K562 (cell line): Measurements from ENCODE around the gene PHLDB3. TPM values are rescaled to one million over a fixed set of nuclear protein-coding genes. Genes with fewer than 3 reads are reported as not detected.

Experiments used
- ADNP ChIP-seq: fragments of 200-800 bp; sonication (Bioruptor generic); IDR thresholded peaks from 2 replicates; pipeline ENCODE4 v1.6.1; 2016; ENCODE audit warnings: missing genetic modification characterization, missing compliant biosample characterization
- ARID4B ChIP-seq: sonication (generic); formaldehyde crosslinking; IDR thresholded peaks from 2 replicates; pipeline ENCODE4 v1.8.0; 2022; ENCODE audit warnings: mild to moderate bottlenecking, missing genetic modification reagents
- CREB3L1 ChIP-seq: fragments of 450-650 bp; IDR thresholded peaks from 2 replicates; pipeline ENCODE4 v1.6.1; 2014; ENCODE audit warnings: low read depth, mild to moderate bottlenecking, moderate library complexity, borderline replicate concordance
- E2F8 ChIP-seq: fragments of 450-650 bp; IDR thresholded peaks from 2 replicates; pipeline ENCODE4 v1.7.1; 2018; ENCODE audit warnings: mild to moderate bottlenecking, low read depth; ENCODE audit not compliant: partially characterized antibody
- EGR1 ChIP-seq: fragments of 450-650 bp; conservative IDR thresholded peaks from 2 replicates; pipeline ENCODE4 v1.6.1; 2017; ENCODE audit warnings: mild to moderate bottlenecking
- EP300 ChIP-seq: IDR thresholded peaks from 2 replicates; pipeline ENCODE4 v1.6.1; 2012; ENCODE audit warnings: low read length, improper control_type of control experiment
- ETS2 ChIP-seq: IDR thresholded peaks from 2 replicates; pipeline ENCODE4 v1.6.1; 2016; ENCODE audit warnings: borderline replicate concordance, missing genetic modification characterization, mild to moderate bottlenecking, moderate library complexity, missing compliant biosample characterization; ENCODE audit not compliant: poor library complexity, severe bottlenecking
- MEIS2 ChIP-seq: fragments of 450-650 bp; IDR thresholded peaks from 2 replicates; pipeline ENCODE4 v1.6.1; 2014; ENCODE audit warnings: mild to moderate bottlenecking; ENCODE audit not compliant: partially characterized antibody
- NELFE ChIP-seq: IDR thresholded peaks from 2 replicates; pipeline ENCODE4 v1.6.1; 2011; ENCODE audit warnings: mild to moderate bottlenecking; ENCODE audit not compliant: insufficient read depth, insufficient read length
- NR2C2 ChIP-seq, 2 experiments: fragments of 200-800 bp in 1 of 2; sonication (Bioruptor generic) in 1 of 2; sonication (generic) in 1 of 2; formaldehyde crosslinking in 1 of 2; IDR thresholded peaks; 2 replicates each; pipeline versions ENCODE4 v1.6.1 to v1.8.0; 2016 to 2022; ENCODE audit warnings: mild to moderate bottlenecking in 1 of 2, missing compliant biosample characterization in 1 of 2, missing genetic modification characterization in 1 of 2, missing genetic modification reagents in 1 of 2
- POU5F1 ChIP-seq: fragments of 150-350 bp; IDR thresholded peaks from 2 replicates; pipeline ENCODE4 v1.6.1; 2014; ENCODE audit warnings: borderline replicate concordance, low read length, low read depth, mild to moderate bottlenecking; ENCODE audit not compliant: partially characterized antibody
- RCOR1 ChIP-seq, 2 experiments: IDR thresholded peaks; 2 replicates each; pipeline ENCODE4 v1.6.1; 2012; ENCODE audit warnings: low read depth in 2 of 2, low read length in 2 of 2, borderline replicate concordance in 1 of 2, improper control_type of control experiment in 1 of 2
- SOX6 ChIP-seq: fragments of 450-650 bp; IDR thresholded peaks from 2 replicates; pipeline ENCODE4 v1.6.1; 2014; ENCODE audit warnings: mild to moderate bottlenecking
- TAL1 ChIP-seq: fragments of 450-650 bp; IDR thresholded peaks from 2 replicates; pipeline ENCODE4 v1.6.1; 2016; ENCODE audit warnings: mild to moderate bottlenecking
- XRCC3 ChIP-seq: fragments of 450-650 bp; IDR thresholded peaks from 2 replicates; pipeline ENCODE4 v1.6.1; 2017; ENCODE audit warnings: mild to moderate bottlenecking, moderate library complexity
- ZFP1 ChIP-seq: fragments of 450-650 bp; formaldehyde crosslinking; IDR thresholded peaks from 2 replicates; pipeline ENCODE4 v1.4.0; 2020; ENCODE audit warnings: mild to moderate bottlenecking, mixed read lengths
- ZNF134 ChIP-seq: fragments of 250-450 bp; sonication (Bioruptor Pico); conservative IDR thresholded peaks from 2 replicates; pipeline ENCODE4 v1.4.0; 2020
- ZNF696 ChIP-seq: fragments of 250-450 bp; sonication (Bioruptor Pico); conservative IDR thresholded peaks from 2 replicates; pipeline ENCODE4 v1.4.0; 2020; ENCODE audit warnings: mild to moderate bottlenecking, moderate library complexity
- ZNF75A ChIP-seq: fragments of 450-650 bp; formaldehyde crosslinking; IDR thresholded peaks from 2 replicates; pipeline ENCODE4 v1.4.0; 2020; ENCODE audit warnings: mild to moderate bottlenecking
- ZNF764 ChIP-seq: fragments of 250-450 bp; sonication (Bioruptor Pico); IDR thresholded peaks from 2 replicates; pipeline ENCODE4 v1.4.0; 2020; ENCODE audit warnings: low read depth, mild to moderate bottlenecking, moderate library complexity
- polyA plus RNA-seq, 8 experiments: library from polyadenylated mRNA; depleted of rRNA in 4 of 8; stranded (reverse) in 5 of 8; unstranded in 3 of 8; fragments of >200 nt; fragmentation: Nextera tagmentation in 2 of 8; fragmentation: Illumina TruSeq in 1 of 8; extraction: Ambion mirVana in 2 of 8; extraction: Trizol in 1 of 8; gene quantifications; 2 replicates each; pipeline versions ENCODE4 v1.2.1 to v1.2.3, GENCODE V29; 2011 to 2014; ENCODE audit warnings: inconsistent platforms in 1 of 8, missing spikeins in 1 of 8
- total RNA-seq, 7 experiments: library from RNA; depleted of rRNA in 6 of 7; stranded (reverse); fragments of >200 nt in 6 of 7; fragmentation: Illumina TruSeq in 2 of 7; extraction: Trizol in 2 of 7; gene quantifications; 2 replicates each; pipeline versions ENCODE4 v1.2.1 to v1.2.3, GENCODE V29; 2011 to 2021; ENCODE audit warnings: low replicate concordance in 1 of 7

The PHLDB3 gene
- total and polyA plus RNA-seq, 9 of the 15 experiments (the other 6 are each of a cell fraction or from before 2014, with no cell fraction given), result 0.04 to 23.5 (median 3.9) TPM

GRCh38 chr19:43532962-43533545 is 28.5 kb upstream of the PHLDB3 start, which contains the start of gene ZNF575 (continued):
- peak; percentile 61 for TF ChIP-seq E2F8
- TF ChIP-seq NR2C2 (CRISPR knock-in tag; IDR thresholded peaks at IDR 0.05), result 0 out of 2 replicates have a peak, but pooled peaks have one; percentile 38
- no peak for TF ChIP-seq NR2C2 (tag; IDR thresholded peaks at IDR 0.05)
- TF ChIP-seq CREB3L1, result 0 out of 2 replicates have a peak, but pooled peaks have one; percentile 37
- no peak for TF ChIP-seq ETS2 (tag)
- peak; percentile 89 for TF ChIP-seq EGR1
- TF ChIP-seq ARID4B (CRISPR knock-in tag), result peak; percentile 51; the same call in 1 of the 2 replicates
- peak; percentile 58 for TF ChIP-seq MEIS2
- peak; percentile 46; the same call in 1 of the 2 replicates for TF ChIP-seq SOX6
- TF ChIP-seq EP300, result no peak
- TF ChIP-seq ZNF696, result no peak
- no peak for TF ChIP-seq ZFP1
- peak in 1 of 2 experiments; percentile 56; a peak in 2 of 4 replicates for TF ChIP-seq RCOR1 (IDR thresholded peaks at IDR 0.05; ENCODE audit: borderline replicate concordance in 1 of 2, low read depth in 2 of 2, low read length in 2 of 2)
- no peak for TF ChIP-seq ZNF764 (CRISPR knock-in tag)
- TF ChIP-seq ADNP (tag), result no peak
- no peak for TF ChIP-seq ZNF75A (CRISPR knock-in tag)
- TF ChIP-seq POU5F1, result peak; percentile 58
- no peak for TF ChIP-seq NELFE
- no peak for TF ChIP-seq XRCC3
- TF ChIP-seq ZNF134 (CRISPR knock-in tag), result no peak
- no peak for TF ChIP-seq TAL1
